Measurements from ENCODE around the gene SCFD2. TPM values are rescaled to one million over a fixed set of nuclear protein-coding genes. Genes with fewer than 3 reads are reported as not detected.

Gene SCFD2
- total RNA-seq, 1 donor from 2014 or later, result 14.3 TPM

- ATAC-seq (peak; percentile 17), DNase-seq (no peak)
- Histone ChIP-seq H3K4me3 (peak overlapping the region; percentile 99), H3K27ac (peak overlapping the region; percentile 82), H3K36me3 (no peaks in the 10 kb centered on the region), H3K27me3 (no peaks in the 10 kb centered on the region), H3K9me3 (no peaks in the 10 kb centered on the region), H3K4me1 (peaks cover 22% of the 10 kb centered on the region)
- TF ChIP-seq, protein P1, sequence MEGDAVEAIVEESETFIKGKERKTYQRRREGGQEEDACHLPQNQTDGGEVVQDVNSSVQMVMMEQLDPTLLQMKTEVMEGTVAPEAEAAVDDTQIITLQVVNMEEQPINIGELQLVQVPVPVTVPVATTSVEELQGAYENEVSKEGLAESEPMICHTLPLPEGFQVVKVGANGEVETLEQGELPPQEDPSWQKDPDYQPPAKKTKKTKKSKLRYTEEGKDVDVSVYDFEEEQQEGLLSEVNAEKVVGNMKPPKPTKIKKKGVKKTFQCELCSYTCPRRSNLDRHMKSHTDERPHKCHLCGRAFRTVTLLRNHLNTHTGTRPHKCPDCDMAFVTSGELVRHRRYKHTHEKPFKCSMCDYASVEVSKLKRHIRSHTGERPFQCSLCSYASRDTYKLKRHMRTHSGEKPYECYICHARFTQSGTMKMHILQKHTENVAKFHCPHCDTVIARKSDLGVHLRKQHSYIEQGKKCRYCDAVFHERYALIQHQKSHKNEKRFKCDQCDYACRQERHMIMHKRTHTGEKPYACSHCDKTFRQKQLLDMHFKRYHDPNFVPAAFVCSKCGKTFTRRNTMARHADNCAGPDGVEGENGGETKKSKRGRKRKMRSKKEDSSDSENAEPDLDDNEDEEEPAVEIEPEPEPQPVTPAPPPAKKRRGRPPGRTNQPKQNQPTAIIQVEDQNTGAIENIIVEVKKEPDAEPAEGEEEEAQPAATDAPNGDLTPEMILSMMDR (IDR thresholded peaks at IDR 0.05), result no peak
- intact Hi-C loops (cut with DNase I), result no loop called here
Observed at GRCh38 chr4:53365121-53365485, 758 bp downstream of the SCFD2 start.

DNA sequence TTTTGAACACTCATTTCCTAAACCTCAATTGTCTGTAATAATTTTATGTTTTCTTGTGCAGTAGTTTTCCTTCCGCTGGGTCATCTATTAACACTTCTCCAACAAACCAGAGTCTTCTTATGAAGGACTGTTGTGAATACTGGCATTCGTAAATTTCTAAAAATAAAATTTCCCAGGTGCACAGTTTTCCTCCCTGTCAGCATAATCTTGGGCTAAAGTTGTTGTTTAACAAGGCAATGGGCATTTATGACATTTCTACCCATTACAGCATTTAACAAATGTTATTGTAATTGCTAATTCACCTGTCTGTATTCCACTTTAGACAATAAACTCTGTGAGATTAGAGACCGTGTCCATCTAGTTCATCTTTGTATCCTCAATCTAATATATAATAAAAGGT lies 1.2 kb downstream of the SCFD2 start:
- TF ChIP-seq, protein P1 (IDR thresholded peaks at IDR 0.05), result no peak
- intact Hi-C loops (cut with DNase I), result no loop called here
- Histone ChIP-seq H3K27me3 (no peaks in the 10 kb centered on the region), H3K36me3 (no peaks in the 10 kb centered on the region), H3K4me1 (peaks cover 22% of the 10 kb centered on the region), H3K27ac (no peak overlapping the region), H3K4me3 (peak overlapping the region; percentile 99), H3K9me3 (no peaks in the 10 kb centered on the region)
- no peak for DNase-seq
- ATAC-seq, result no peak

GRCh38 chr4:53362093-53362492 lies 3.8 kb downstream of the SCFD2 start:
- peaks cover 22% of the 10 kb centered on the region for H3K4me1 ChIP-seq
- no peaks in the 10 kb centered on the region for H3K36me3 ChIP-seq
- intact Hi-C loops (cut with DNase I), result no loop called here
- H3K9me3 ChIP-seq, result no peaks in the 10 kb centered on the region
- H3K27ac ChIP-seq, result no peak overlapping the region
- H3K27me3 ChIP-seq, result no peaks in the 10 kb centered on the region
- TF ChIP-seq, protein P1 (IDR thresholded peaks at IDR 0.05), result no peak
- H3K4me3 ChIP-seq, result no peak overlapping the region
- ATAC-seq (no peak), DNase-seq (no peak)

DNA sequence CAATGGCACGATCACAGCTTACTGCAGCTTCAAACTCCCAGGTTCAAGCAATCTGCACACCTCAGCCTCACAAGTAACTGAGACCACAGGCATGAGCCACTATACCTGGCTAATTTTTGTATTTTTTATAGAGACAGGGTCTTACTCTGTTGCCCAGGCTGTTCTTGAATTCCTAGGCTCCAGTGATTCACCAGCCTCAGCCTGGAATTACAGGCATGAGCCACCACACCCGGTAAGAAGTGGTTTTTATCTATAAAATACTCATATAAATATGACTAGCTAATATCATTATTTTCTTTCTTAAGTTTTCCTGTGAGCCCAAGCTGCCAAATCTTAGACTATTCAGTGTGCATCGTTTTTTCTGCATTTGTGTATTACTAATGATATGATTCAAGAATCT lies 4.4 kb downstream of the SCFD2 start:
- Histone ChIP-seq H3K27ac (no peak overlapping the region), H3K27me3 (no peaks in the 10 kb centered on the region), H3K36me3 (no peaks in the 10 kb centered on the region), H3K4me1 (peaks cover 22% of the 10 kb centered on the region), H3K9me3 (no peaks in the 10 kb centered on the region), H3K4me3 (no peak overlapping the region)
- intact Hi-C loops (cut with DNase I), result no loop called here
- DNase-seq (no peak), ATAC-seq (no peak)
- TF ChIP-seq, protein P1 (IDR thresholded peaks at IDR 0.05), result no peak

- TF ChIP-seq, protein P1 (IDR thresholded peaks at IDR 0.05), result no peak
- H3K27me3 ChIP-seq, result no peaks in the 10 kb centered on the region
- no peaks in the 10 kb centered on the region for H3K4me1 ChIP-seq
- intact Hi-C loops (cut with DNase I), result no loop called here
- peaks cover 11% of the 10 kb centered on the region for H3K36me3 ChIP-seq
- no peak for ATAC-seq
- no peak for DNase-seq
- no peaks in the 10 kb centered on the region for H3K9me3 ChIP-seq
- no peak overlapping the region for H3K27ac ChIP-seq
- H3K4me3 ChIP-seq, result no peak overlapping the region
Observed at GRCh38 chr4:53355930-53356521, 9.8 kb downstream of the SCFD2 start.
